GM18907 (cell line): Measurements from ENCODE around the gene SEC14L2.
A peak's percentile ranks its signal among the peaks of the same experiment; 100 is the strongest.
"Not testable (repeated sequence)": the region's sequence is repeated elsewhere in the genome, so short reads cannot be mapped to it uniquely, and the experiment has no call there.

Experiments
- ATAC-seq: cut with Tn5 transposase; IDR thresholded peaks from one replicate; pipeline ENCODE4 v1.9.1; 2021; ENCODE audit warnings: mild to moderate bottlenecking, moderate library complexity; ENCODE audit not compliant: unreplicated experiment

The SEC14L2 gene

GRCh38 chr22:30373331-30374325 lies 23.2 kb upstream of the SEC14L2 start:
- ATAC-seq = no peak

- ATAC-seq = no peak
Measured at GRCh38 chr22:30375312-30375849, 21.4 kb upstream of the SEC14L2 start.

- no peak for ATAC-seq
Measured at GRCh38 chr22:30380011-30380410, 16.8 kb upstream of the SEC14L2 start.

GRCh38 chr22:30381264-30381663 lies 15.6 kb upstream of the SEC14L2 start:
- ATAC-seq = no peak

GRCh38 chr22:30382340-30382739 lies 14.5 kb upstream of the SEC14L2 start:
- ATAC-seq = no peak

- no peak for ATAC-seq
Measured at GRCh38 chr22:30383061-30383460, 13.8 kb upstream of the SEC14L2 start.

GRCh38 chr22:30385942-30386341 lies 10.9 kb upstream of the SEC14L2 start:
- no peak for ATAC-seq

GRCh38 chr22:30386608-30386959 lies 10.2 kb upstream of the SEC14L2 start:
- no peak for ATAC-seq

- ATAC-seq = peak; percentile 71
Measured at GRCh38 chr22:30386960-30387827, 9.6 kb upstream of the SEC14L2 start, which contains the start of gene RNF215. Gene RNF215 (minus strand): TSS chr22:30387411. CDS start chr22:30387313, 98 bp downstream.

- no peak for ATAC-seq
Measured at GRCh38 chr22:30390974-30391691, 5.7 kb upstream of the SEC14L2 start.

GRCh38 chr22:30392661-30393321 lies 4.0 kb upstream of the SEC14L2 start:
- no peak for ATAC-seq

GRCh38 chr22:30393322-30393680 lies 3.5 kb upstream of the SEC14L2 start:
- no peak for ATAC-seq

- no peak for ATAC-seq
Measured at GRCh38 chr22:30393885-30394284, 2.9 kb upstream of the SEC14L2 start.

GRCh38 chr22:30397656-30398635 lies 1.1 kb downstream of the SEC14L2 start:
- no peak for ATAC-seq

- ATAC-seq = no peak
Measured at GRCh38 chr22:30398685-30399680, 2.2 kb downstream of the SEC14L2 start.

- no peak for ATAC-seq
Measured at GRCh38 chr22:30399718-30400117, 2.9 kb downstream of the SEC14L2 start.

GRCh38 chr22:30400159-30400558 lies 3.3 kb downstream of the SEC14L2 start:
- ATAC-seq = no peak

GRCh38 chr22:30401024-30401423 lies 4.2 kb downstream of the SEC14L2 start:
- not testable (repeated sequence) for ATAC-seq
